Liver (tissue), 9 donors: ENCODE results near the gene TAF1D. TPM values are rescaled to one million over a fixed set of nuclear protein-coding genes. Genes with fewer than 3 reads are reported as not detected.

Experiments
- DNase-seq: peaks from one replicate; pipeline ENCODE4 v3.0.0-alpha.2; 2017; ENCODE audit warnings: low spot score
- H3K27ac ChIP-seq, 2 donors: one replicate each; pipeline ENCODE4 v1.7.0; 2013; ENCODE audit warnings: inconsistent platforms in 2 of 2, low read length in 2 of 2, control low read depth in 1 of 2, low read depth in 1 of 2, mild to moderate bottlenecking in 1 of 2
- H3K27me3 ChIP-seq, 4 donors: one replicate each; pipeline versions ENCODE4 v1.6.1 to v1.7.0; 2013; ENCODE audit warnings: low read length in 3 of 4, inconsistent platforms in 1 of 4, mild to moderate bottlenecking in 1 of 4, moderate library complexity in 1 of 4; ENCODE audit not compliant: control insufficient read depth in 4 of 4, insufficient read depth in 4 of 4
- H3K36me3 ChIP-seq, 4 donors: one replicate each; pipeline versions ENCODE4 v1.6.1 to v1.7.0; 2013; ENCODE audit warnings: low read length in 3 of 4, mild to moderate bottlenecking in 3 of 4, low read depth in 1 of 4, moderate library complexity in 1 of 4; ENCODE audit not compliant: control insufficient read depth in 4 of 4, insufficient read depth in 3 of 4
- H3K4me1 ChIP-seq, 4 donors: one replicate each; pipeline versions ENCODE4 v1.6.1 to v1.7.0; 2013; ENCODE audit warnings: low read length in 3 of 4, mild to moderate bottlenecking in 3 of 4, moderate library complexity in 1 of 4; ENCODE audit not compliant: control insufficient read depth in 4 of 4, insufficient read depth in 4 of 4
- H3K4me3 ChIP-seq, 3 donors: one replicate each; pipeline versions ENCODE4 v1.6.1 to v1.7.0; 2013; ENCODE audit warnings: low read length in 3 of 3, control low read depth in 1 of 3, low read depth in 1 of 3, mild to moderate bottlenecking in 1 of 3
- H3K9ac ChIP-seq, 2 donors: one replicate each; pipeline ENCODE4 v1.7.0; 2013; ENCODE audit warnings: low read length in 2 of 2, mild to moderate bottlenecking in 2 of 2, moderate library complexity in 2 of 2, control low read depth in 1 of 2, low read depth in 1 of 2
- H3K9me3 ChIP-seq, 4 donors: one replicate each; pipeline versions ENCODE4 v1.6.1 to v1.7.0; 2013; ENCODE audit warnings: low read length in 3 of 4; ENCODE audit not compliant: control insufficient read depth in 4 of 4
- ATF3 ChIP-seq: IDR thresholded peaks from 2 replicates; pipeline ENCODE4 v1.6.1; 2016; ENCODE audit warnings: antibody characterized with exemption
- CTCF ChIP-seq: fragments of 150-350 bp; IDR thresholded peaks from 2 replicates; pipeline ENCODE4 v1.5.1; 2017; ENCODE audit warnings: improper control_type of control experiment, low read depth, low read length; ENCODE audit not compliant: missing input control
- EGR1 ChIP-seq, 2 donors: IDR thresholded peaks; 2 replicates each; pipeline ENCODE4 v1.6.1; 2016 to 2018; ENCODE audit warnings: antibody characterized with exemption in 2 of 2, low read depth in 2 of 2
- FOXA1 ChIP-seq: IDR thresholded peaks from 2 replicates; pipeline ENCODE4 v1.6.1; 2016; ENCODE audit warnings: antibody characterized with exemption
- FOXA2 ChIP-seq: IDR thresholded peaks from 2 replicates; pipeline ENCODE4 v1.6.1; 2016; ENCODE audit warnings: antibody characterized with exemption
- GABPA ChIP-seq, 2 donors: IDR thresholded peaks in 1 of 2; conservative IDR thresholded peaks in 1 of 2; 2 replicates each; pipeline ENCODE4 v1.6.1; 2016; ENCODE audit warnings: antibody characterized with exemption in 2 of 2, mild to moderate bottlenecking in 1 of 2, moderate library complexity in 1 of 2
- HNF4A ChIP-seq, 2 donors: conservative IDR thresholded peaks; 2 replicates each; pipeline ENCODE4 v1.6.1; 2016; ENCODE audit warnings: antibody characterized with exemption in 2 of 2, mild to moderate bottlenecking in 2 of 2
- HNF4G ChIP-seq: IDR thresholded peaks from 2 replicates; pipeline ENCODE4 v1.6.1; 2016; ENCODE audit warnings: antibody characterized with exemption
- JUND ChIP-seq, 2 donors: IDR thresholded peaks; 2 replicates each; pipeline ENCODE4 v1.6.1; 2016; ENCODE audit warnings: antibody characterized with exemption in 2 of 2
- MAX ChIP-seq: IDR thresholded peaks from 2 replicates; pipeline ENCODE4 v1.6.1; 2016; ENCODE audit warnings: antibody characterized with exemption
- NR2F2 ChIP-seq: IDR thresholded peaks from 2 replicates; pipeline ENCODE4 v1.6.1; 2016; ENCODE audit warnings: antibody characterized with exemption
- RAD21 ChIP-seq, 2 donors: IDR thresholded peaks; 2 replicates each; pipeline ENCODE4 v1.6.1; 2016; ENCODE audit warnings: antibody characterized with exemption in 2 of 2, mild to moderate bottlenecking in 2 of 2
- REST ChIP-seq: IDR thresholded peaks from 2 replicates; pipeline ENCODE4 v1.6.1; 2016; ENCODE audit warnings: antibody characterized with exemption, mild to moderate bottlenecking
- RXRA ChIP-seq, 2 donors: IDR thresholded peaks; 2 replicates each; pipeline ENCODE4 v1.6.1; 2017 to 2018; ENCODE audit warnings: antibody characterized with exemption in 2 of 2, mild to moderate bottlenecking in 1 of 2
- SP1 ChIP-seq: IDR thresholded peaks from 2 replicates; pipeline ENCODE4 v1.6.1; 2018; ENCODE audit warnings: antibody characterized with exemption, mild to moderate bottlenecking
- TAF1 ChIP-seq: conservative IDR thresholded peaks from 2 replicates; pipeline ENCODE4 v1.6.1; 2016; ENCODE audit warnings: antibody characterized with exemption, mild to moderate bottlenecking
- YY1 ChIP-seq: IDR thresholded peaks from 2 replicates; pipeline ENCODE4 v1.6.1; 2016; ENCODE audit warnings: antibody characterized with exemption, mild to moderate bottlenecking
- ZBTB33 ChIP-seq: IDR thresholded peaks from 2 replicates; pipeline ENCODE4 v1.6.1; 2016; ENCODE audit warnings: antibody characterized with exemption
- WGBS: extraction: QIAGEN DNeasy Blood & Tissue Kit; methylation state at CpG from one replicate; pipeline ENCODE4 v1.1.7; 2013; 5-methylcytosine and 5-hydroxymethylcytosine counted together
- polyA plus RNA-seq, 2 donors: library from polyadenylated mRNA; stranded (reverse) in 1 of 2; unstranded in 1 of 2; fragments of 200-250 nt in 1 of 2; fragments of >200 nt in 1 of 2; fragmentation: Nextera tagmentation in 1 of 2; extraction: Ambion mirVana in 1 of 2; gene quantifications; one replicate each; pipeline versions ENCODE4 v1.2.1 to v1.2.3, GENCODE V29; 2013 to 2015
- total RNA-seq, 2 donors: library from RNA; depleted of rRNA; stranded (reverse); fragments of >200 nt; gene quantifications; one replicate each; pipeline ENCODE4 v1.2.3, GENCODE V29; 2014
- donor health status: healthy.
- donor health status: healthy.
- donor health status: healthy.
- donor health status: healthy.
- donor health status: healthy.

TAF1D gene
- total and polyA plus RNA-seq, 4 donors, result 18.2 to 97.7 (median 29.7) TPM

GRCh38 chr11:93686812-93687211 lies 54.5 kb downstream of the TAF1D start:
- Histone ChIP-seq H3K4me3 (no peak overlapping the region), H3K9me3 (no peaks in the 10 kb centered on the region), H3K27me3 (no peaks in the 10 kb centered on the region), H3K4me1 (no peaks in the 10 kb centered on the region), H3K27ac (no peak overlapping the region), H3K9ac (no peak overlapping the region), H3K36me3 (peaks cover 5 to 43% (median 22%) of the 10 kb centered on the region in 4 donors)
- TF ChIP-seq ZBTB33, result no peak
- TF ChIP-seq HNF4A (conservative IDR thresholded peaks at IDR 0.05), result no peak
- no peak for TF ChIP-seq RXRA (IDR thresholded peaks at IDR 0.05)
- TF ChIP-seq NR2F2, result no peak
- no peak for TF ChIP-seq FOXA1
- no peak for TF ChIP-seq REST
- TF ChIP-seq JUND (IDR thresholded peaks at IDR 0.05), result no peak
- no peak for TF ChIP-seq TAF1
- TF ChIP-seq HNF4G, result no peak
- no peak for TF ChIP-seq MAX
- TF ChIP-seq CTCF, result no peak
- no peak for TF ChIP-seq EGR1 (IDR thresholded peaks at IDR 0.05; ENCODE audit: low read depth in 2 of 2)
- no peak for TF ChIP-seq ATF3
- no peak for TF ChIP-seq SP1
- no peak for TF ChIP-seq YY1
- no peak for TF ChIP-seq FOXA2
- TF ChIP-seq GABPA (IDR thresholded peaks at IDR 0.05 in 1 of 2, conservative IDR thresholded peaks at IDR 0.05 in 1 of 2), result no peak
- no peak for TF ChIP-seq RAD21 (IDR thresholded peaks at IDR 0.05)
- WGBS, result 91% methylated on average over 1 of the region's 1 CpG
- DNase-seq, result no peak
